Measurements from ENCODE around the gene ZNF227. TPM values are rescaled to one million over a fixed set of nuclear protein-coding genes. Genes with fewer than 3 reads are reported as not detected.

ZNF227 gene
- 7.9 and 13.9 TPM in 2 replicates for total RNA-seq

GRCh38 chr19:44212250-44212865, at the start of gene ZNF227:
ZNF227 (plus strand) TSS chr19:44212532; CDS start chr19:44217793, 5,261 bp downstream.

GRCh38 chr19:44164673-44165512, 47.4 kb upstream of the ZNF227 start, which contains the start of gene ZNF226:
ZNF226 (plus strand) TSS chr19:44165100; CDS start chr19:44170081, 4,981 bp downstream.

Other genes with a start within 250 kb of the ZNF227 start
- gene ZNF155, start 228.3 kb upstream of the ZNF227 start, total RNA-seq: 2.6 and 10.3 TPM in 2 replicates
- gene ZNF230, start 209.6 kb upstream of the ZNF227 start, total RNA-seq: 2.2 and 3.7 TPM in 2 replicates
- gene ZNF222, start 187.2 kb upstream of the ZNF227 start, total RNA-seq: 3.5 and 5.4 TPM in 2 replicates
- gene ZNF223, start 160.5 kb upstream of the ZNF227 start, total RNA-seq: 4.1 and 4.8 TPM in 2 replicates
- gene ZNF284, start 140.4 kb upstream of the ZNF227 start, total RNA-seq: 2.1 and 7.8 TPM in 2 replicates
- 8.9 and 12.3 TPM in 2 replicates for gene ZNF224, start 118.2 kb upstream of the ZNF227 start, total RNA-seq
- 1.6 and 4.6 TPM in 2 replicates for gene ZNF225, start 99.1 kb upstream of the ZNF227 start, total RNA-seq
- gene ZNF234, start 71.0 kb upstream of the ZNF227 start, total RNA-seq: 3.4 and 5.0 TPM in 2 replicates
- gene ZNF226, start 47.4 kb upstream of the ZNF227 start, total RNA-seq: 11.5 and 73.9 TPM in 2 replicates
- gene ZNF233, start 47.4 kb downstream of the ZNF227 start, total RNA-seq: 0.56 and 0.65 TPM in 2 replicates
- 1.2 and 4.0 TPM in 2 replicates for gene ZNF235, start 92.5 kb downstream of the ZNF227 start, total RNA-seq
- gene ZNF112, start 144.1 kb downstream of the ZNF227 start, total RNA-seq: 2.3 and 4.3 TPM in 2 replicates
- gene ZNF285, start 189.1 kb downstream of the ZNF227 start, total RNA-seq: 0.52 and 0.72 TPM in 2 replicates
- 5.7 and 6.5 TPM in 2 replicates for gene ZNF229, start 235.9 kb downstream of the ZNF227 start, total RNA-seq